Measurements from ENCODE around the gene PTDSS2. TPM values are rescaled to one million over a fixed set of nuclear protein-coding genes. Genes with fewer than 3 reads are reported as not detected.
A peak's percentile ranks its signal among the peaks of the same experiment; 100 is the strongest.

PTDSS2 gene
- polyA plus RNA-seq, 3 donors = 9.3 to 18.3 (median 12.4) TPM

- no peaks in the 10 kb centered on the region for H3K9me3 Mint-ChIP-seq
- peaks cover 13 to 35% of the 10 kb centered on the region in 2 donors for H3K36me3 Mint-ChIP-seq
- H2AFZ ChIP-seq (ENCODE audit: insufficient read depth, low read depth, low read length, poor library complexity, severe bottlenecking) = no peak overlapping the region
- H3K4me1 ChIP-seq (ENCODE audit: control insufficient read depth in 1 of 2, insufficient read depth in 2 of 2, low read length in 2 of 2) = peaks cover 51 to 54% of the 10 kb centered on the region in 2 donors
- intact Hi-C loops (cut with micrococcal nuclease) = loop anchor here (2.0 to 10.0 kb wide), 8 partner anchors 56 to 302 kb away; partner anchors contain the start of genes PSMD13 (in 2 of the 2), SIRT3 (in 2 of the 2), BET1L (in 1 of the 2) and PHRF1 (in 1 of the 2)
- H3K9me3 ChIP-seq (replicated peaks in 1 of 2; ENCODE audit: control insufficient read depth in 1 of 2, insufficient read depth in 1 of 2, low read length in 2 of 2) = no peaks in the 10 kb centered on the region
- no peaks in the 10 kb centered on the region for H3K27me3 Mint-ChIP-seq (ENCODE audit: low read depth in 3 of 3)
- H3K4me3 Mint-ChIP-seq = peak overlapping the region; percentile 92 to 95
- no peaks in the 10 kb centered on the region for H3K27me3 ChIP-seq (ENCODE audit: control insufficient read depth in 2 of 2, insufficient read depth in 2 of 2, low read length in 2 of 2)
- H3K4me3 ChIP-seq (replicated peaks in 1 of 3; ENCODE audit: low read depth in 2 of 3, low read length in 3 of 3) = peak overlapping the region; percentile 61 to 81 (median 79)
- TF ChIP-seq, protein P1, sequence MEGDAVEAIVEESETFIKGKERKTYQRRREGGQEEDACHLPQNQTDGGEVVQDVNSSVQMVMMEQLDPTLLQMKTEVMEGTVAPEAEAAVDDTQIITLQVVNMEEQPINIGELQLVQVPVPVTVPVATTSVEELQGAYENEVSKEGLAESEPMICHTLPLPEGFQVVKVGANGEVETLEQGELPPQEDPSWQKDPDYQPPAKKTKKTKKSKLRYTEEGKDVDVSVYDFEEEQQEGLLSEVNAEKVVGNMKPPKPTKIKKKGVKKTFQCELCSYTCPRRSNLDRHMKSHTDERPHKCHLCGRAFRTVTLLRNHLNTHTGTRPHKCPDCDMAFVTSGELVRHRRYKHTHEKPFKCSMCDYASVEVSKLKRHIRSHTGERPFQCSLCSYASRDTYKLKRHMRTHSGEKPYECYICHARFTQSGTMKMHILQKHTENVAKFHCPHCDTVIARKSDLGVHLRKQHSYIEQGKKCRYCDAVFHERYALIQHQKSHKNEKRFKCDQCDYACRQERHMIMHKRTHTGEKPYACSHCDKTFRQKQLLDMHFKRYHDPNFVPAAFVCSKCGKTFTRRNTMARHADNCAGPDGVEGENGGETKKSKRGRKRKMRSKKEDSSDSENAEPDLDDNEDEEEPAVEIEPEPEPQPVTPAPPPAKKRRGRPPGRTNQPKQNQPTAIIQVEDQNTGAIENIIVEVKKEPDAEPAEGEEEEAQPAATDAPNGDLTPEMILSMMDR (IDR thresholded peaks at IDR 0.05) = no peak
- peak overlapping the region; percentile 100 for H3K9ac ChIP-seq (ENCODE audit: insufficient read depth, low read length, poor library complexity, severe bottlenecking)
- DNase-seq = peak; percentile 96 to 98 (median 98)
- peak overlapping the region; percentile 99 to 100 (median 100) for H3K27ac Mint-ChIP-seq
- H3K79me2 ChIP-seq (ENCODE audit: insufficient read depth, low read length) = peaks cover 60% of the 10 kb centered on the region
- H3K4me2 ChIP-seq (replicated peaks; ENCODE audit: extremely low read depth, low read length, poor library complexity, severe bottlenecking) = peak overlapping the region; percentile 90
- under 1% methylated on average over 51 of the region's 71 CpGs for WGBS (ENCODE audit: insufficient coverage)
- peaks cover 40% of the 10 kb centered on the region for H3K4me1 Mint-ChIP-seq
- H3K27ac ChIP-seq (ENCODE audit: low read depth in 1 of 2, low read length in 2 of 2) = peak overlapping the region; percentile 99 to 100
- H3K36me3 ChIP-seq (replicated peaks in 1 of 2; ENCODE audit: control insufficient read depth in 1 of 2, insufficient read depth in 2 of 2, low read length in 2 of 2) = peaks cover 3 to 22% of the 10 kb centered on the region in 2 donors
- peaks cover 19% of the 10 kb centered on the region for H4K20me1 ChIP-seq (ENCODE audit: insufficient read depth, low read length)
These were observed 56.3 kb downstream of the PTDSS2 start for GRCh38 chr11:506238-506994.

DNA sequence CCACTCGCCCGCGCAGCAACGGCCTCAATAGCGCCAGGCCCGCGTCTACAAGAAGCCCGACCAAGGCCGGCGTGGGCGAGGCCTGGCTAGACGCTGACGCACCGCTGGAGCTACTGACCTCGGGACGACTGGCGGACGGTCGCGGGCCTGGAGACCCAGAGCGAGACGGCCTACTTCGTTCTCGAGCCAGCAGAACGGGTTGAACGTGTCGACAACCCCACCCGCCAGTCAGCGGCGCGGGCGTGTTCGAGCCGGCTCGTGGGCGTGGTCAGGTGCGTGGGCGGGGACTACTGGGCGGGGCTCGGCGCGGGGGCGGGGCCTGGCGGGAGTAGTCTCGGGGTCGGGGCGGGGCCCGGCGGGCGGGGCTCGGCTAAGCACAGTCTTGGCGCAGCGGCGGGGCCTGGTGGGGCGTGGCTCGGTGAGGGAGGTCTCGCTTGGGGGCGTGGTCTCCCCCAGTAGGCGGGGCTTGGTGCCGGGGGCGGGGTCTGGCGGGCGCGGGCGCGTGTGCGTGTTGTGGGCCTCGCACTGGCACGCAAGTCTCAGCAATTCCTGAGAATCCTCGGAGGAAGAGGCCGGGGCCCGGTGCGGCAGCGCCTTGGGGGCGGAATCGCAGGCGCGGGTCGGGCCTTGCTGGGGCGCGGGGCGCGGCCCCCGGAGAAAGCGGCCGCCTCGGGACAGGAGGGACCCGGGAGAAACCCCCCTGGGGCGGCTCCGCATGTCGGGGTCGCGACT, 57.1 kb downstream of the PTDSS2 start, which contains the start of gene RNH1:
Gene RNH1, minus strand, starts transcription at position 248 of the 732 bp plus-strand sequence. CDS start 5,080 bp downstream, outside the sequence.
- Mint-ChIP-seq H3K27me3 (ENCODE audit: low read depth in 3 of 3) (peaks cover 0 to 3% (median 0%) of the 10 kb centered on the region in 3 donors), H3K9me3 (no peaks in the 10 kb centered on the region), H3K27ac (peak within 1 kb of the TSS; percentile 99 to 100 (median 100)), H3K4me1 (peaks cover 35% of the 10 kb centered on the region), H3K4me3 (peak within 1 kb of the TSS; percentile 92 to 95), H3K36me3 (peaks cover 10 to 28% of the 10 kb centered on the region in 2 donors)
- Histone ChIP-seq H3K4me1 (ENCODE audit: control insufficient read depth in 1 of 2, insufficient read depth in 2 of 2, low read length in 2 of 2) (peaks cover 44 to 47% of the 10 kb centered on the region in 2 donors), H2AFZ (ENCODE audit: insufficient read depth, low read depth, low read length, poor library complexity, severe bottlenecking) (no peak within 1 kb of the TSS), H4K20me1 (ENCODE audit: insufficient read depth, low read length) (peaks cover 11% of the 10 kb centered on the region), H3K9ac (ENCODE audit: insufficient read depth, low read length, poor library complexity, severe bottlenecking) (peak within 1 kb of the TSS; percentile 100), H3K36me3 (replicated peaks in 1 of 2; ENCODE audit: control insufficient read depth in 1 of 2, insufficient read depth in 2 of 2, low read length in 2 of 2) (peaks cover 0 to 15% of the 10 kb centered on the region in 2 donors), H3K27me3 (ENCODE audit: control insufficient read depth in 2 of 2, insufficient read depth in 2 of 2, low read length in 2 of 2) (no peaks in the 10 kb centered on the region), H3K4me2 (replicated peaks; ENCODE audit: extremely low read depth, low read length, poor library complexity, severe bottlenecking) (peak within 1 kb of the TSS; percentile 90), H3K79me2 (ENCODE audit: insufficient read depth, low read length) (peaks cover 52% of the 10 kb centered on the region), H3K27ac (ENCODE audit: low read depth in 1 of 2, low read length in 2 of 2) (peak within 1 kb of the TSS; percentile 99 to 100), H3K4me3 (replicated peaks in 1 of 3; ENCODE audit: low read depth in 2 of 3, low read length in 3 of 3) (peak within 1 kb of the TSS; percentile 61 to 81 (median 79)), H3K9me3 (replicated peaks in 1 of 2; ENCODE audit: control insufficient read depth in 1 of 2, insufficient read depth in 1 of 2, low read length in 2 of 2) (no peaks in the 10 kb centered on the region)
- DNase-seq = peak; percentile 93 to 97 (median 93)
- TF ChIP-seq, protein P1 (IDR thresholded peaks at IDR 0.05) = no peak
- WGBS (ENCODE audit: insufficient coverage) = under 1% methylated on average over 85 of the region's 93 CpGs
- intact Hi-C loops (cut with micrococcal nuclease) = loop anchor here (2.0 to 10.0 kb wide), 8 partner anchors 56 to 302 kb away; partner anchors contain the start of genes PSMD13 (in 2 of the 2), SIRT3 (in 2 of the 2), BET1L (in 1 of the 2) and PHRF1 (in 1 of the 2)

Measured in CD14-positive monocyte (primary cell).